ENCODE measurements around the gene DNAJC21. TPM values are rescaled to one million over a fixed set of nuclear protein-coding genes. Genes with fewer than 3 reads are reported as not detected.

DNAJC21 gene
- 10 to 100 TPM; 26.2 to 38.9 (median 30.1) TPM for total RNA-seq

DNA sequence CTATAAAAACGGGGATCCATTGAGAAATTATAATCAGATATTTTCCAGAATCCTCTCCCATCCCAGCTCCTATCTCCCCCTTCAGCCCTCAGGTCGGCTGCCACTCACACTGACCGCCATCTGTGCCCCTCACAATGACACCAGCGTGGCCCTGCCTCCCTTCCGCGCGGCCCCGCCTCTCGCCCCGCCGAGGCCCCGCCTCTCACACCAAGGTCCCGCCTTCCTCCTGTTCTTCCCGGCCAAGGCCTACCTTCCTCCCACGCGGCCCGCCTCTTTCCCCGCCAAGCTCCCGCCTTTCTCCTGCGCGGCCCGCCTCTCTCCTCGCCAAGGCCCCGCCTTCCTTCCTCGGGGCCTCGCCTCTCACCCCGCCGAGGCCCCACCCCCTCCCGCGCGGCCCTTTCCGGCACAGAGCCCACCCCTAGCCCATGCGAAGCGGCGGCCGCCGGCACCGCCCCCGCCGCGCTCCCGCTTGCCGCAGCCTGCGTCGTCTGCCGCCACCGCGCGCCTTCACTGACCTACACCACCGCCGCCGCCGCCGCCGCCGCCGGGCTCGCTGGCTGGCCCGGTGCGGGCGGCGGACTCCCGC lies at the start of gene DNAJC21:
Gene DNAJC21, plus strand, starts transcription at position 426 of the 586 bp plus-strand sequence. CDS start 261 bp downstream, outside the sequence.
- peak; percentile 98 for ATAC-seq (ENCODE audit: low FRiP score)
- TF ChIP-seq, protein P1, sequence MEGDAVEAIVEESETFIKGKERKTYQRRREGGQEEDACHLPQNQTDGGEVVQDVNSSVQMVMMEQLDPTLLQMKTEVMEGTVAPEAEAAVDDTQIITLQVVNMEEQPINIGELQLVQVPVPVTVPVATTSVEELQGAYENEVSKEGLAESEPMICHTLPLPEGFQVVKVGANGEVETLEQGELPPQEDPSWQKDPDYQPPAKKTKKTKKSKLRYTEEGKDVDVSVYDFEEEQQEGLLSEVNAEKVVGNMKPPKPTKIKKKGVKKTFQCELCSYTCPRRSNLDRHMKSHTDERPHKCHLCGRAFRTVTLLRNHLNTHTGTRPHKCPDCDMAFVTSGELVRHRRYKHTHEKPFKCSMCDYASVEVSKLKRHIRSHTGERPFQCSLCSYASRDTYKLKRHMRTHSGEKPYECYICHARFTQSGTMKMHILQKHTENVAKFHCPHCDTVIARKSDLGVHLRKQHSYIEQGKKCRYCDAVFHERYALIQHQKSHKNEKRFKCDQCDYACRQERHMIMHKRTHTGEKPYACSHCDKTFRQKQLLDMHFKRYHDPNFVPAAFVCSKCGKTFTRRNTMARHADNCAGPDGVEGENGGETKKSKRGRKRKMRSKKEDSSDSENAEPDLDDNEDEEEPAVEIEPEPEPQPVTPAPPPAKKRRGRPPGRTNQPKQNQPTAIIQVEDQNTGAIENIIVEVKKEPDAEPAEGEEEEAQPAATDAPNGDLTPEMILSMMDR (IDR thresholded peaks at IDR 0.05), result no peak
- DNase-seq (ENCODE audit: low spot score), result peak; percentile 90

DNA sequence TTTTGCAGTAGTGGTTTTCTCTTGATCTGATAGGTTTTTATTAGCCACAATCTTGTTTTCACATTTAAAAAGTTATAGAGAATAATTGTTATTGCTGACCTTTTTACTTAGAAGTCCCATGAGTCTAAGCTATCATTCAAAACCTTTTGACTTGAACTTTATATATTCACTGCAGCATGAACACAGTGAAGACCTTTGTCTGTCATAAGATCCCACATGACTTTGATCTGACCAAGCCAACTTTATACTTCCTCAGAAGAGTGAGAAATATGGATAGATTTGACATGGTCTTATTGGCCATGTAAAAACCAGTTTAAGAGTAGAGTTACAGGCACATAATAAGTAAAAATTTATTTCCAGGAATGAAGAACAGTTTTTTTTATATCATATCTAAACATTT lies 48.1 kb upstream of the DNAJC21 start:
- ATAC-seq (ENCODE audit: low FRiP score), result no peak

DNA sequence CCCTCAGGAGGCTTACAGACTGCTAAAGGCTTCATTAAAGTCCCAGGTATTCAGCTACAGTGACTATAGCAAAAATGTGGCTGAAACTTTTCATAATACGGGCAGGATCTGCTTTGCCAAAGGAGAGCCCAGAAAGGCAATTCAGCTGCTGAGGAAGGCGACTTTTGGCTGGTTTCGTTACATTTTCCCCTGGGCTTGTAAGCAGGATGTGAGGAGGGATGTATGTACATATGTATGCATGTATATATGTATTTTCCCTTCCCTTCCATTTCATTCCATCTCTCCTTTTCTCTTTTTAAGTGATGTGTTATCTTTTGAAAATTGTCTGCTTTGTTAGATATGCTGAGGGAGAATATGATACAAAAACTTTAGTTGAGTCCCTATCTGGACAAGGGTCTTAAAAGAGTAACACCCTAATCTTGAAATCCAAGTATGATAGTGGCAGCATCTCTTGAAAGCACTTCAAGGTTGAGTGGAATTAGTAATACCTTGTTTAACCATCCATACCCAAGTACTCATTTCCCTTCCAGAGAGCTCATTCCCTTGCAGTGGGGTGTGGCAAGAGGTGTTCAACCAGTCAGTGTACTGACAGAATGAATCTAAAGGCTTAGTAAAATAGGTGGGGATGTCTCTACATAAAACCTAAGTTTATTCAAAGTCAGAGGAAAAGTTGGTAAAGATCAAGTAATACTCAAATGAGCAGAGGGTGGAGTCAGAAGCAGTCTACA lies 42.8 kb upstream of the DNAJC21 start:
- TF ChIP-seq, protein P1 (IDR thresholded peaks at IDR 0.05), result no peak
- ATAC-seq (ENCODE audit: low FRiP score), result no peak

More for the DNA sequence above, 48.1 kb upstream of the DNAJC21 start:
- no peak for DNase-seq (ENCODE audit: low spot score)
- TF ChIP-seq, protein P1 (IDR thresholded peaks at IDR 0.05), result no peak

DNA sequence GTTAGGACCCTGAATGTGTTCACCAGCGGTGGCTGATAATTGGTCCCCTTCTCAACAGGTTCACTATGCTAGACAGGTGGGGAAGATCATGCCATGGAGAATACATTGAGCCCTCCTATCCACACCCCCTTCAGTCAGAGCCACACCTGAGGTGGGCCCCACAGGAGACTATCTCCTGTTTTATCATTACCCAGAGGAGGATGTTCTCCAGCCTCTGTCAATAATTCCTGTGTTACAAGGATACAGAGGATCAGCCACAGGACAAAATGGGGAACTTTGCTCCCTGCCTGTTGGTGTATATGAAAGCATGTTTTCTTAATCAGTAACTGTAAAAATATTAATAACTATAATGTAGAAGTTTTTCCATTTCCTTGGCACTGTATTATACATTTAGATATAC lies 40.0 kb upstream of the DNAJC21 start:
- ATAC-seq (ENCODE audit: low FRiP score) (no peak), DNase-seq (ENCODE audit: low spot score) (no peak)
- TF ChIP-seq, protein P1 (IDR thresholded peaks at IDR 0.05), result no peak

More for the DNA sequence above, 42.8 kb upstream of the DNAJC21 start:
- no peak for DNase-seq (ENCODE audit: low spot score)

DNA sequence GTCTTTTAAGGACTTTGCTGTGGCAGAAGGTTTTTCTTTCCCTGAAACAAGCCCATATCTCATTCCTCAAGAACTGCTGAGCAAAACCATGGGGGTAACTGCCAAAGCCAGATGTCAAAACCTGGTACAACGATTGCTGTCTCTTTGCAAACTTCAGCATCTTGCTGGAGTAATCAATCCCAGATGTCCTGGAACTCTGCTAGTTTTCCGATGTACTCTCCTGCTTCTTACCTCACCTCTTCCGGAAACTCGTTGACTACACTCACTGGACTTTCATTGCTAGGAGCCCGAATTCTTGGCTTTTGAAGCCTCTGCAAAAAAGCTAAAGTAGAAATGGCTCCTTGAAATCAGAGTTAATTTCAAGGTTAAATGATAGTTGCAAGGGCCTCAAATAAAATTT lies 37.4 kb upstream of the DNAJC21 start:
- TF ChIP-seq, protein P1 (IDR thresholded peaks at IDR 0.05), result no peak
- no peak for DNase-seq (ENCODE audit: low spot score)
- ATAC-seq (ENCODE audit: low FRiP score), result no peak

DNA sequence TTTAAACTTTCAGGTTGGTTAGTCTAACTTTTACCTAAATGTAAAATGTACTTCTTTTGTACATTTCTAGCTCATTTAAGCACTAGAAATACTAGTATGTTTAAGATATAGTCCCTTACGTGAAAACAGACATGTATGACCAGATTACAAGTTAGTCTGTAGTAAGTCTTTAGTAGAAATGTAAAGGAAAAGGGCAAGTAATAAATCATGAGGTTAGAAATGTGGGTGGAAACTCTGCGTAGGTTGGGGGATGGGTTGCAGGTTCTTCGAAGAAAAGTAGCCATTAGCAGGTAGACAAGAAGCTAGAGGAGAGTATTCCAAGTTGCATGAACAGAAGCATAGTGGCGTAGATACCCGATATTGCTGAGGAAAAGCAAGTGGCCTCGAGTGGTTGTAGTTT lies 36.9 kb upstream of the DNAJC21 start:
- no peak for ATAC-seq (ENCODE audit: low FRiP score)
- no peak for DNase-seq (ENCODE audit: low spot score)
- TF ChIP-seq, protein P1 (IDR thresholded peaks at IDR 0.05), result no peak

DNA sequence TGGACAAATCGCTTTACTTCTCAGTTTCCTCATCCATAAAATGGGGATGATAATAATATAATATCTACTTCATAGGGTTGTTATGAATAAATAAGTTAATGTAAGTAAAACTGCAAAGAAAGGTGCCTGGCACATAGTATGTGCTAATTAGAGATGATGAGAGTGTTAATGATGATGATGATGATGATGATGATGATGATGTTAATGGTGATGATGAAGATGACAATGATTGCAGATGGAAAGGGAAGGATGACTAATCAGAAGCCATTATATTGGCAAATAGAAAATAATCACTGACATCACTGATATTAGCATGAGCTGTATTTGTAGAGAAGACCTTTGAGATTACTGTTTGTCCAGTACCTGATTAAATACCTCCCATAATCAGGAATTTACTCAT lies 34.6 kb upstream of the DNAJC21 start:
- no peak for DNase-seq (ENCODE audit: low spot score)
- TF ChIP-seq, protein P1 (IDR thresholded peaks at IDR 0.05), result no peak
- ATAC-seq (ENCODE audit: low FRiP score), result no peak
